Thyroid gland (tissue), 4 donors: ENCODE measurements around the gene KCNQ1OT1. TPM values are rescaled to one million over a fixed set of nuclear protein-coding genes. Genes with fewer than 3 reads are reported as not detected.

ENCODE experiments used
- DNase-seq, 2 donors: peaks; one replicate each; pipeline ENCODE4 v3.0.0-alpha.2; 2019
- H3K27ac ChIP-seq, 3 donors: fragments of 200-600 bp; sonication (generic); 1 replicate in 2 of 3; 2 replicates in 1 of 3; pipeline ENCODE4 v1.5.1; 2016 to 2019; ENCODE audit warnings: mild to moderate bottlenecking in 1 of 3, moderate library complexity in 1 of 3
- H3K27me3 ChIP-seq: fragments of 200-600 bp; sonication (generic); one replicate; pipeline ENCODE4 v1.5.1; 2019
- H3K36me3 ChIP-seq, 2 donors: fragments of 200-600 bp; sonication (generic); one replicate each; pipeline ENCODE4 v1.5.1; 2016 to 2019
- H3K4me1 ChIP-seq, 2 donors: fragments of 200-600 bp; sonication (generic); one replicate each; pipeline ENCODE4 v1.5.1; 2017 to 2019
- H3K4me3 ChIP-seq, 3 donors: fragments of 200-600 bp; sonication (generic); replicated peaks in 1 of 3; 1 replicate in 2 of 3; 2 replicates in 1 of 3; pipeline ENCODE4 v1.5.1; 2016; ENCODE audit warnings: mild to moderate bottlenecking in 1 of 3
- H3K9me3 ChIP-seq: fragments of 200-600 bp; sonication (generic); one replicate; pipeline ENCODE4 v1.5.1; 2017
- CTCF ChIP-seq, 6 experiments: fragments of 200-600 bp in 3 of 6; fragments of 450-650 bp in 3 of 6; sonication (generic) in 3 of 6; IDR thresholded peaks; one replicate each; pipeline ENCODE4 v1.5.1; 2016 to 2019; ENCODE audit warnings: antibody characterized with exemption in 6 of 6, mild to moderate bottlenecking in 2 of 6, inconsistent platforms in 1 of 6, moderate library complexity in 1 of 6
- POLR2A ChIP-seq, 2 donors: fragments of 450-650 bp; IDR thresholded peaks; one replicate each; pipeline ENCODE4 v1.6.1; 2017; ENCODE audit warnings: antibody characterized with exemption in 2 of 2, mild to moderate bottlenecking in 2 of 2, moderate library complexity in 1 of 2
- WGBS, 2 donors: methylation state at CpG; one replicate each; pipeline ENCODE4 v1.1.5; 2017; 5-methylcytosine and 5-hydroxymethylcytosine counted together
- intact Hi-C: fragments of 100-400 bp; cut with DNase I; formaldehyde crosslinking; loops from one replicate; pipeline ENCODE4 v1.15.1; 2023
- total RNA-seq, 4 donors: library from RNA; depleted of rRNA; stranded (reverse); fragments of >200 nt; gene quantifications; one replicate each; pipeline ENCODE4 v1.2.3, GENCODE V29; 2016

KCNQ1OT1 gene
- total RNA-seq, 4 donors from 2014 or later: 2.0 to 4.1 (median 3.2) TPM

GRCh38 chr11:2586793-2587131, 113.0 kb downstream of the KCNQ1OT1 start:
- Histone ChIP-seq H3K27ac (no peak overlapping the region), H3K4me1 (no peaks in the 10 kb centered on the region), H3K36me3 (peaks cover 4 to 9% of the 10 kb centered on the region in 2 donors), H3K9me3 (no peaks in the 10 kb centered on the region), H3K4me3 (no peak overlapping the region), H3K27me3 (no peaks in the 10 kb centered on the region)
- no peak for TF ChIP-seq CTCF (IDR thresholded peaks at IDR 0.05)
- TF ChIP-seq POLR2A (IDR thresholded peaks at IDR 0.05): no peak
- 82 to 100% methylated on average over 3 to 4 of the region's 5 CpGs for WGBS, 2 donors
- DNase-seq: peak in 1 of 2 donors; percentile 1
- intact Hi-C loops: no loop called here

GRCh38 chr11:2586087-2586792, 113.6 kb downstream of the KCNQ1OT1 start:
- H3K36me3 ChIP-seq: peaks cover 4 to 9% of the 10 kb centered on the region in 2 donors
- H3K27me3 ChIP-seq: no peaks in the 10 kb centered on the region
- H3K4me1 ChIP-seq: no peaks in the 10 kb centered on the region
- no peak for TF ChIP-seq CTCF (IDR thresholded peaks at IDR 0.05)
- TF ChIP-seq POLR2A (IDR thresholded peaks at IDR 0.05): no peak
- H3K4me3 ChIP-seq: no peak overlapping the region
- no peak overlapping the region for H3K27ac ChIP-seq
- intact Hi-C loops: no loop called here
- DNase-seq: peak; percentile 0 to 1
- WGBS, 2 donors: 95 to 96% methylated on average over 9 to 11 of the region's 18 CpGs
- no peaks in the 10 kb centered on the region for H3K9me3 ChIP-seq

GRCh38 chr11:2585566-2586086, 114.2 kb downstream of the KCNQ1OT1 start:
- Histone ChIP-seq H3K4me1 (no peaks in the 10 kb centered on the region), H3K27me3 (no peaks in the 10 kb centered on the region), H3K4me3 (no peak overlapping the region), H3K27ac (no peak overlapping the region), H3K36me3 (peaks cover 4 to 9% of the 10 kb centered on the region in 2 donors), H3K9me3 (no peaks in the 10 kb centered on the region)
- intact Hi-C loops: no loop called here
- DNase-seq: peak; percentile 0
- WGBS, 2 donors: 80 to 100% methylated on average over 2 of the region's 6 CpGs
- TF ChIP-seq CTCF (IDR thresholded peaks at IDR 0.05) (no peak), POLR2A (IDR thresholded peaks at IDR 0.05) (no peak)

- intact Hi-C loops: no loop called here
- peaks cover 4 to 8% of the 10 kb centered on the region in 2 donors for H3K36me3 ChIP-seq
- no peaks in the 10 kb centered on the region for H3K4me1 ChIP-seq
- TF ChIP-seq CTCF (IDR thresholded peaks at IDR 0.05) (no peak), POLR2A (IDR thresholded peaks at IDR 0.05) (no peak)
- H3K27ac ChIP-seq: no peak overlapping the region
- WGBS, 2 donors: 91 to 99% methylated on average over 7 to 11 of the region's 18 CpGs
- no peaks in the 10 kb centered on the region for H3K27me3 ChIP-seq
- no peak overlapping the region for H3K4me3 ChIP-seq
- no peaks in the 10 kb centered on the region for H3K9me3 ChIP-seq
- peak; percentile 0 to 1 for DNase-seq
Measured at GRCh38 chr11:2584812-2585565, 114.8 kb downstream of the KCNQ1OT1 start.

DNA sequence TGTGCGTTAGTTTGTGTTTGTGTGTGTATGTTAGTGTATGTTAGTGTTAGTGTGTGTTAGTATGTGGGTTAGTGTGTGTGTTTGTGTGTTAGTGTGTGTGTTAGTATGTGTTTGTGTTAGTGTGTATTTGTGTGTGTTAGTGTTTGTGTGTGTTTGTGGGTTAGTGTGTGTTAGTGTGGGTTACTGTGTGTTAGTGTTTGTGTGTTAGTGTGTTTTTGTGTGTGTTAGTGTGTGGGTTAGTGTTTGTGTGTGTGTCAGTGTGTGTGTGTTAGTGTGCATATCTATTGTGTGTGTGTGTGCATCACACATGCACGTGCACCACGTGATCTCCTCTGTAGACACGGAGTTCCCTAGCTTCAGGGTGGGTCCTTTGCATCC, 115.4 kb downstream of the KCNQ1OT1 start:
- DNase-seq: no peak
- Histone ChIP-seq H3K4me3 (no peak overlapping the region), H3K27me3 (no peaks in the 10 kb centered on the region), H3K4me1 (no peaks in the 10 kb centered on the region), H3K27ac (no peak overlapping the region), H3K36me3 (peaks cover 2% of the 10 kb centered on the region in 2 donors), H3K9me3 (no peaks in the 10 kb centered on the region)
- 70 to 95% methylated on average over 4 of the region's 4 CpGs for WGBS, 2 donors
- no peak for TF ChIP-seq CTCF (IDR thresholded peaks at IDR 0.05)
- no peak for TF ChIP-seq POLR2A (IDR thresholded peaks at IDR 0.05)
- intact Hi-C loops: no loop called here
